HG03280 (cell line): ENCODE results near the gene CACNA1B.
"Not testable (repeated sequence)": the region's sequence is repeated elsewhere in the genome, so short reads cannot be mapped to it uniquely, and the experiment has no call there.

Source experiments
- ATAC-seq: cut with Tn5 transposase; IDR thresholded peaks from one replicate; pipeline ENCODE4 v1.9.1; 2021; ENCODE audit warnings: mild to moderate bottlenecking, moderate library complexity; ENCODE audit not compliant: unreplicated experiment

CACNA1B gene

GRCh38 chr9:138126090-138126857 lies 248.7 kb downstream of the CACNA1B start:
- ATAC-seq: peak; percentile 99

DNA sequence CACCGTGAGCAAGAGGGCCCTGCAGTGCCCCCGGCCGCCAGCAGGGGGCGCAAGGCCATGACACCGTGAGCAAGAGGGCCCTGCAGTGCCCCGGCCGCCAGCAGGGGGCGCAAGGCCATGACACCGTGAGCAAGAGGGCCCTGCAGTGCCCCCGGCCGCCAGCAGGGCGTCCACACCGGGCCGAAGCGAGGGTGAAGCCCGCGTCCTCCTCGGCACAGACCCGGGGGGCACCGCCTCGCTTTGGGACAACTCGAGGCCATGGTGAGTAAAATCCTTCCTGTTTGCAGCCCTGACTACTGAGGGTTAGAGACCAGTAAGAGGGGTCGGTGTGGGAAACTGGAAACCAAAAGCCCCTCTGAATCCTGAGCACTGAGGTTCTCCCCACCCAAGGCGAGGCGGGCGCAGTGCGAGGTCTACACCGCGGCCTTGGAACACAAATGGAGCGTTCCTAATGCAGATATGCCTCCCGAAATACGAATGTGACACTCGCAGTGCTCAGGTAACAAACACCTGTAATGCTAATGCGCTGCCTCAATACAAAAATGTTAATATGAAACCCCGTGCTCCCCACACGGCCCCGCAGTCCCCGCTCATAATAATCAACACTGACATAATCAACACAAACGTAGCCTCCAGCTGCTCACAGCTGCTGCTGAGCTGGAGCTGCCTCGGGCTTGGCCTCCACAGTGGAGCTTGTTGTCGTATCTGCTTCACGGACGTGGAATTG lies 249.4 kb downstream of the CACNA1B start:
- peak; percentile 53 for ATAC-seq

GRCh38 chr9:138128027-138128426 lies 250.4 kb downstream of the CACNA1B start:
- not testable (repeated sequence) for ATAC-seq

- ATAC-seq: not testable (repeated sequence)
Measured at GRCh38 chr9:138129318-138129717, 251.7 kb downstream of the CACNA1B start.

DNA sequence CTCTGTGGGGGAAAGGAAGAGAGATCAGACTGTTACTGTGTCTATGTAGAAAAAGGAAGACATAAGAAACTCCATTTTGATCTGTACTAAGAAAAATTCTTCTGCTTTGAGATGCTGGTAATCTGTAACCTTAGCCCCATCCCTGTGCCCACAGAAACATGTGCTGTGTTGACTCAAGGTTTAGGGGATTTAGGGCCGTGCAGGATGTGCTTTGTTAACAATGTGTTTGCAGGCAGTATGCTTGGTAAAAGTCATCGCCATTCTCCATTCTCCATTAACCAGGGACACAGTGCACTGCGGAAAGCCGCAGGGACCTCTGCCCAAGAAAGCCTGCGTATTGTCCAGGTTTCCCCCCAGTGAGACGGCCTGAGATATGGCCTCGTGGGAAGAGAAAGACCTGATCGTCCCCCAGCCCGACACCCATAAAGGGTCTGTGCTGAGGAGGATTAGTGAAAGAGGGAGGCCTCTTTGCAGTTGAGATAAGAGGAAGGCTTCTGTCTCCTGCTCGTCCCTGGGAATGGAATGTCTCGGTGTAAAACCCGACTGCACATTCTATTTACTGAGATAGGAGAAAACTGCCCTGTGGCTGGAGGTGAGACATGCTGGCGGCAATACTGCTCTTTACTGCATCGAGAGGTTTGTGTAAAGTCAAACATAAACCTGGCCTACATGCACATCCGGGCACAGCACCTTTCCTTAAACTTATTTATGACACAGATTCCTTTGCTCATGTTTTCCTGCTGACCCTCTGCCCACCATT lies 255.5 kb downstream of the CACNA1B start:
- not testable (repeated sequence) for ATAC-seq

DNA sequence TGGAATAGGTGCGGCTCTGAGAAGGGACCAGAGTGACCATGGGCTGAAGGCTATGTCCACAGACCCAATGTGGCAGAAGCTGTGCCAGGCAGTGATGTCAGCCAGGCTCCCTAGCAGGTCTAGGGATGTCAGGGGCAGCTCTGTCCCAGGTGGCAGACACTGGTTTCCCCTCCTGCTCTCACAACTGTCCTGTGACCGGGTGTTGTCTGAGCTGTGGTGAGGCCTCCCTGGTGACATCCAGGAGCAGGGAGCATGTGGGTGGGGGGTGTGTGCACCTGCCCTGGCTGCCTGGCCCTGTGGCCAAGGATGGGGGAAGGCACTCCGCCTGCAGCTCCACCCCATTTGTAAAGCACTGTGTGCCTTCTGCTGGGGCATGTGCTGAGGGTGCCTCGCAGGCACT lies 257.0 kb downstream of the CACNA1B start:
- not testable (repeated sequence) for ATAC-seq

- not testable (repeated sequence) for ATAC-seq
Measured at GRCh38 chr9:138139096-138139495, 261.5 kb downstream of the CACNA1B start.

GRCh38 chr9:138140980-138141379 lies 263.4 kb downstream of the CACNA1B start:
- not testable (repeated sequence) for ATAC-seq

GRCh38 chr9:138142528-138143244 lies 265.1 kb downstream of the CACNA1B start:
- not testable (repeated sequence) for ATAC-seq

- not testable (repeated sequence) for ATAC-seq
Measured at GRCh38 chr9:138143491-138143890, 265.9 kb downstream of the CACNA1B start.

DNA sequence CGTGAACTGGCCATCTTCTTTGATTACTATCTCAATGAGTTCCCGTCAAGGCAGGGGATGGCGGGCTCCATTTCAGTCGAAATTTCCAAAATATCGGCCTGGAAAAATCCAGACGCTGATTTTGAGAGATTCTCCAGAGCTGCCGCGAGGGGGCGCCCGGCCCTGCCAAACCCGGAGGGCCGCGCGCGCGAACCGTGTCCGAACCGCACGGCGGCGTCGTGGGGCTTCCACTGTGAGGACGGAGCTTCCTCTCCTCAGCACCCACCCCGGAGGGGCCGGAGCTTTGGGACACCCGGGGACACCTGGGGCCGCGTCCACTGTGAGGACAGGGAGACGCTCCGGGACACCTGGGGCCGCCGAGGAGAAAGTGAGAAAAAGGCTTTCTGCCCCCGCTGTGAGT lies 270.0 kb downstream of the CACNA1B start:
- not testable (repeated sequence) for ATAC-seq

DNA sequence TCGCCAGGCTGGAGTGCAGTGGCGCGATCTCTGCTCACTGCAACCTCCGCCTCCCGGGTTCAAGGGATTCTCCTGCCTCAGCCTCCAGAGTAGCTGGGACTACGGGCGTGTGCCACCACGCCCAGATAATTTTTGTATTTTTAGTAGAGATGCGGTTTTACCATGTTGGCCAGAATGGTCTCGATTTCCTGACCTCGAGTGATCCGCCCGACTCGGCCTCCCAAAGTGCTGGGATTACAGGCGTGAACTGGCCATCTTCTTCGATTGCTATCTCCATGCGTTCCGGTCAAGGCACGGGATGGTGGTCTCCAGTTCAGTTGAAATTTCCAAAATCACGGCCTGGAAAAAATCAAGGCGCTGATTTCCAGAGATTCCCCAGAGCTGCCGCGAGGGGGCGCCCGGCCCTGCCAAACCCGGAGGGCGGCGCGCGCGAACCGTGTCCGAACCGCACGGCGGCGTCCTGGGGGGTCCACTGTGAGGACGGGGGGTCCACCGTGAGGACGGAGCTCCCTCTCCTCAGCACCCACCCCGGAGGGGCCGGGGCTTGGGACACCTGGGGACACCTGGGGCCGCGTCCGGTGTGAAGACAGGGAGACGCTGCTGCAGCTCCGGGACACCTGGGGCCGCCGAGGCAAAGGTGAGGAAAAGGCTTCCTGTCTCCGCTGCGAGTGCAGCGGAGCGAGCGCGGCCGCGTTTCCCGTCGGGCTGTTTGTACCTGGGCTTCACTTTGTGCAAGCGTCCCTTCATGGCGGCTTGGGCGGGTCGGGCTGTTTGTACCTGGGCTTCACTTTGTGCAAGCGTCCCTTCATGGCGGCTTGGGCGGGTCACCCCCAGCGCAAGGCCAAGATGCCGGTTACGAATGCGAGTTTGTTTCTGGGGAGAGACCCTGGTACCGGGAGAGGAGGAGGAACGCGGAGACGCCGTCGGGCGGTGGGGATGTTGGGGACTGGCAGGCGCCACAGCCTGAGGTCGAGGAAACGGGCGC lies 272.4 kb downstream of the CACNA1B start:
- ATAC-seq: not testable (repeated sequence)

- not testable (repeated sequence) for ATAC-seq
Measured at GRCh38 chr9:138155788-138156187, 278.2 kb downstream of the CACNA1B start.

DNA sequence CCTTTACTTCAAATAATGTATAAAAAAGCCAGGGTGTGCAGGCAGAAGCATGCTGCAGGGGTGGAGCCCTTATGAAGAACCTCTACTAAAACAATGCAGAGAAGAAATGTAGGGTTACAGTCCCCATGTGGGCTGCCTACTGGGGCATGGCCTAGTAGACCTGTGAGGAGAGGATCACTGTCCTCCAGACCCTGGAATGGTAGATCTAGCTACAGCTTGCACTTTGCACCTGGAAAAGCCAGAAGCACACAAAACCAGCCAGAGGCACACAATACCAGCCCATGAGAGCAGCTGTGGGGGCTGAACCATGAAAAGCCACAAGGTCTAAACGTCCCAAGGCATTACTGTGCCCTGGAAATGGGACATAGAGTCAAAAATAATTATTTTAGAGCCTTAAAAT lies 289.2 kb downstream of the CACNA1B start:
- ATAC-seq: not testable (repeated sequence)
